ENCODE results near the gene PRDM16. TPM values are rescaled to one million over a fixed set of nuclear protein-coding genes. Genes with fewer than 3 reads are reported as not detected.

Gene PRDM16
- total RNA-seq, 2 experiments from 2014 or later: 1.1 to 2.3 TPM

DNA sequence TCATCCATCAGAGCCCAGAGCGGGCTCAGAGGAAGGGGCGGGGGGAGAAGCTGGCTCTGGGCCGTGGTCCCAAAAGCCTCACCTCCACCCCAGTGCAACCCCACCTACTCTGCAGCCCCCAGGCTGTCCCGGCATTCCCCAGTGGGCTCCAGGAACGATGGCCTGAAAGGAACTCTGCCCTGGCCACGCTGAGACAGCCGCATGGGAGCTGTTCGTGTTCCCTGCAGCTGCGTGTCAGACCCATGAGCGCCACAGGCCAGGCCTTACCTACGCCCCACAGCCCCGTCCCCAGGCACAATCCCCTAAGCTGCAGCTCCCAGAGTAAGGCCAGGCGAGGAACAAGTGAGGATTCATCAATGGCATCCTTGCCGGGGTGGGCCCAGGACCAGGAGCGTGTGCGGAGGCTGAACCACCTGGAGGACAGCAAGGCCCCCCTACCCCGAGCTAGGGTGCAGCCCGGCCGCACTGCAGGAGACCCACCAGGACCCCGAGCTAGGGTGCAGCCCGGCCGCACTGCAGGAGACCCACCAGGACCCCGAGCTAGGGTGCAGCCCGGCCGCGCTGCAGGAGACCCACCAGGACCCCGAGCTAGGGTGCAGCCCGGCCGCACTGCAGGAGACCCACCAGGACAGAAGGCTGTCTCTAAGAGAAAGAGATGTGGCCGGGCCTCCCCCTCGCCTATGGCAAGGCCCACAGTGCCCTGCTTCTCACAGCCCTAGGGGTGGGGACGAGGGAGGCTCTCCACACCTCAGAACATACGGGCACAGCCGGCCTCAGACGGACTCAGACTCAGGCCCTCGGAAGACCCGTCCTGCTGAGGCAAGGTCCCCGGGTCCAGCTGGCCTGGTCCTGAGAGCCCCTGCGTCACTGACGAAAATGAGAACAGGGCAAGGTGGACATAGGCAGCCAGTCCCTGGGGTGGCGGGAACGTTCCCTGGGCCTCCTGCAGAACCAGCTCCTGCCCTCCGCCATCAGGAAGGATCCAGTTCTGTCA, 359.0 kb downstream of the PRDM16 start:
- no peak overlapping the region for H3K27ac Mint-ChIP-seq

DNA sequence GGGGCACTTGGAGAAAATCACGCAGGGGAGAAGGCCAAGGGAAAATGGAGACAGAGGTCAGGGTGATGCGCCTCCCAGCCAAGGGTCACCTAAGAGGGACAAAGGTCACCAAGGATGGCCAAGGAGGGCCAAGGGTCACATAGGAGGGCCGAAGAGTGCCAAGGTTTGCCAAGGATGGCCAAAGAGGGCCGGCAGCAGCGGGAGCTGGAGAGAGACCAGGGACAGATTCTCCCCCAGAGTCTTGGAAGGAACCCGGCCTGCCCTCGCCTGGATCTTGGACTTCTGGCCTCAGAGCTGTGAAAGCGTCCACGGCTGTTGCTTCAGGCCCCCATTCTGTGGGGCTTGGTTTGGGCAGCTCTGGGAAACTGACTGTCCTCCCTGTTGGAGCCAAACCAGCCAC, 359.9 kb downstream of the PRDM16 start:
- POLR2A ChIA-PET: no interaction called here
- CTCF ChIA-PET: no interaction called here

More for the DNA sequence above, 359.0 kb downstream of the PRDM16 start:
- ChIA-PET CTCF (no interaction called here), POLR2A (no interaction called here)
- no peak for DNase-seq
- Mint-ChIP-seq H3K9me3 (no peaks in the 10 kb centered on the region), H3K36me3 (ENCODE audit: low read depth) (no peaks in the 10 kb centered on the region), H3K4me1 (no peaks in the 10 kb centered on the region), H3K4me3 (no peak overlapping the region), H3K27me3 (no peaks in the 10 kb centered on the region)

DNA sequence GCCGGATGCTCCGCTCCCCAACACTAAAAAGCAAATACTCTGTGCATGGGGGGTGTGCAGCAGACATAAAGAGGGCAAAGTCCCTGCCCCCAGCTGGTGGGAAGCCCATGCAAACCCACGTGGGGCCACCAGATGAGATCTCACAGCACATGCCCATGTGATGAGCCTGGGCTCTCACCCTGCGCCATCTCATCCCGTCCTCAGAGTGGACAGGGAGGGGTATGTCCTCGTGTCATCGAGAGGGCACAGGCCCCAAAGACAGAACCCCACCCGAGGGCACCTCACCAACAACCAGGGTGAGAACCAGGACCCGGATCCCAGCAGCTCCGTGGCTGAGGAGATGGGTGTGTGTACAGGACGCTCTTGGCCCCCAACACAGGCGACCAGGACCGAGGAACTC, 360.3 kb downstream of the PRDM16 start:
- H3K36me3 Mint-ChIP-seq (ENCODE audit: low read depth): no peaks in the 10 kb centered on the region
- ChIA-PET POLR2A (no interaction called here), CTCF (no interaction called here)
- H3K9me3 Mint-ChIP-seq: no peaks in the 10 kb centered on the region
- H3K27me3 Mint-ChIP-seq: no peaks in the 10 kb centered on the region
- no peaks in the 10 kb centered on the region for H3K4me1 Mint-ChIP-seq
- no peak overlapping the region for H3K27ac Mint-ChIP-seq
- DNase-seq: no peak
- H3K4me3 Mint-ChIP-seq: no peak overlapping the region

More for the DNA sequence above, 359.9 kb downstream of the PRDM16 start:
- H3K27me3 Mint-ChIP-seq: no peaks in the 10 kb centered on the region
- H3K4me1 Mint-ChIP-seq: no peaks in the 10 kb centered on the region
- no peak overlapping the region for H3K4me3 Mint-ChIP-seq
- H3K36me3 Mint-ChIP-seq (ENCODE audit: low read depth): no peaks in the 10 kb centered on the region
- no peak for DNase-seq
- H3K9me3 Mint-ChIP-seq: no peaks in the 10 kb centered on the region
- no peak overlapping the region for H3K27ac Mint-ChIP-seq

DNA sequence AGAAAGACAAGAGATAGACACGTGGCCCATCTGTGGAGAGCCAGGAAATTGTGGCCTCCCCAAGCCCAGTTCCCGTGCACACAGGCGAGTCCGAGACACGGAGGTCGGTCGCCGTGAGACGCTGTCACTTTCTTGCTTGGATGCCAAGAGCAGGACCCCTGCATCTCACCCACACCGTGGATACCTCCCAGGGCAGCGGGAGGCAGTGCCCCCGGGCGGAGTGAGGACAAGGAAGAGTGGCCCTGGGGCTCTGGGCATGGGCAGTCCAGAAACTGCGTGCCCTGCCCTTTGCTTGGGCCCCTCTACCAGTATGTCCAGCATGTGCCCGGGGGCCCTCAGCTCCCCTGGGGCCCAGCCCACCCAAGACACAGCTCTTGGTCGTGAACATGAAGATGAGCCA, 360.8 kb downstream of the PRDM16 start:
- H3K4me1 Mint-ChIP-seq: no peaks in the 10 kb centered on the region
- DNase-seq: no peak
- ChIA-PET POLR2A (no interaction called here), CTCF (no interaction called here)
- H3K27ac Mint-ChIP-seq: no peak overlapping the region
- no peaks in the 10 kb centered on the region for H3K36me3 Mint-ChIP-seq (ENCODE audit: low read depth)
- no peaks in the 10 kb centered on the region for H3K27me3 Mint-ChIP-seq
- no peaks in the 10 kb centered on the region for H3K9me3 Mint-ChIP-seq
- no peak overlapping the region for H3K4me3 Mint-ChIP-seq

DNA sequence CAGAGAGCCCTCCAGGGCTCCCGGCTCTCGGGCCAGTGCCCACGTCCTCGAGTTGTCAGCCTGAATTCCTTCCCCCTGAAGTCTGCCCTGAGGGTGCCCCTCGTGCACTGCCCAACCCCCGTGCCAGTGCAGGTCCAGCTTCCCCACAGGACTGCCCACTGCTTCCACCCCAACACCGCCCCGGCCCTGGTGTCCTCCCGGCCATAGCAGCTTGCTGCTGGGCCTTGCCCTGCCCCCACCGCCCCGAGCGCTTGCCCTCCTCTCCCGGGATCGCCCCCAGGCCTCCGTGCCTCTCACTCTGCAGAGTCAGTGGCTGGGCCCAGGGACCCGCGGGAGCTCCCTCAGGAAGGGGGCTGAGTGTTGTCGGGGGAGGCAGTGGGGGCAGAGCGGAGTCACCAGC, 361.4 kb downstream of the PRDM16 start:
- ChIA-PET CTCF (no interaction called here), POLR2A (no interaction called here)
- no peak for DNase-seq
- Mint-ChIP-seq H3K36me3 (ENCODE audit: low read depth) (no peaks in the 10 kb centered on the region), H3K27me3 (no peaks in the 10 kb centered on the region), H3K4me1 (no peaks in the 10 kb centered on the region), H3K27ac (no peak overlapping the region), H3K9me3 (no peaks in the 10 kb centered on the region), H3K4me3 (no peak overlapping the region)

DNA sequence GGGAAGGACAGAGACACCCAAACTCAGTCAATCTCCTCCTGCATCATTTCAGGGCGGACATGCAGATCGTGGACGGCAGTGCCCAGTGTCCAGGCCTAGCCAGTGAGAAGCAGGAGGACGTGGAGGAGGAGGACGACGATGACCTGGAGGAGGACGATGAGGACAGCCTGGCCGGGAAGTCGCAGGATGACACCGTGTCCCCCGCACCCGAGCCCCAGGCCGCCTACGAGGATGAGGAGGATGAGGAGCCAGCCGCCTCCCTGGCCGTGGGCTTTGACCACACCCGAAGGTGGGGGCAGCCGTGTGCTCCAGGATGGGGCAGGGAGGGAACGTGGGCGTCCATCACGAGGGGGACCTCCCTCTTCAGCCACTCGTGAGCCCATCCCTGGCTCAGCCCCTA, 361.8 kb downstream of the PRDM16 start:
- H3K4me1 Mint-ChIP-seq: no peaks in the 10 kb centered on the region
- H3K9me3 Mint-ChIP-seq: no peaks in the 10 kb centered on the region
- H3K27me3 Mint-ChIP-seq: no peaks in the 10 kb centered on the region
- no peaks in the 10 kb centered on the region for H3K36me3 Mint-ChIP-seq (ENCODE audit: low read depth)
- no peak overlapping the region for H3K27ac Mint-ChIP-seq
- POLR2A ChIA-PET: no interaction called here
- no peak overlapping the region for H3K4me3 Mint-ChIP-seq
- DNase-seq: no peak
- CTCF ChIA-PET: no interaction called here

DNA sequence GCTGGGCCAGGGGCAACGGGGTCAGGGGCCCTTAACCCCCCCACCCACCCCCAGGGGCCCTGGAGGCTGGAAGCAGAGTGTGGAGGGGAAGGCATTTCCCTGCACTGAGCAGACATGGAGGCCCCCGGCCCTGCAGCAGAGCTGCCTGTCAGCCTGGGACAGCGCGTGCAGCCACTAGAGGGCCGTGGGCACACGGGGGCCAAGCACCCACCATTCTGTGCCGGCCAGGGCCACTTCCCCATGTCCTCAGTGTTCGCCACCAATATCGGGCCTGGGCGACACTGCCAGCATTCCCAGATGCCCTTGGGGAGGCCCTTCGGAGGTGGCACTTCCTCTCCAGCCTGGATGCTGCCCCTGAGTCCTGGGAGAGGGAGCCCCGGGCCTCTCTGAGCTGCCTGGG, 362.3 kb downstream of the PRDM16 start:
- ChIA-PET CTCF (no interaction called here), POLR2A (no interaction called here)
- Mint-ChIP-seq H3K4me3 (no peak overlapping the region), H3K27me3 (no peaks in the 10 kb centered on the region), H3K4me1 (no peaks in the 10 kb centered on the region), H3K27ac (no peak overlapping the region), H3K36me3 (ENCODE audit: low read depth) (no peaks in the 10 kb centered on the region), H3K9me3 (no peaks in the 10 kb centered on the region)
- DNase-seq: no peak

DNA sequence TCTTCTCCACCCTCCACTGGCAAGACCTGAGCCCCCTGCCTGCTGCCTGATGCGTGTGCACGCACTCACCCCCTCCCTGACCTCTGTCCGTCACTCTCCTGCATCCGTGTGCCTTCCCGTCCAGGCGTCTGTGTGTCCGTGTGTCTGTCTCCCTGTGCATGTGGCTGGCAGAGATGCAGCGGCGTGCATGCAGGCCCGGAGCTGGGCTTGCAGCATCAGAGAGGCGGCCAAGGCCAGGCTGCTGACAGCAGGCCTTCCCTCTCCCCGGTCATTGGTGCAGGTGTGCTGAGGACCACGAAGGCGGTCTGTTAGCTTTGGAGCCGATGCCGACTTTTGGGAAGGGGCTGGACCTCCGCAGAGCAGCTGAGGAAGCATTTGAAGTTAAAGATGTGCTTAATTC, 362.7 kb downstream of the PRDM16 start:
- Mint-ChIP-seq H3K36me3 (ENCODE audit: low read depth) (no peaks in the 10 kb centered on the region), H3K9me3 (no peaks in the 10 kb centered on the region), H3K27me3 (no peaks in the 10 kb centered on the region), H3K4me3 (no peak overlapping the region), H3K27ac (no peak overlapping the region), H3K4me1 (no peaks in the 10 kb centered on the region)
- POLR2A ChIA-PET: no interaction called here
- CTCF ChIA-PET: no interaction called here
- no peak for DNase-seq

DNA sequence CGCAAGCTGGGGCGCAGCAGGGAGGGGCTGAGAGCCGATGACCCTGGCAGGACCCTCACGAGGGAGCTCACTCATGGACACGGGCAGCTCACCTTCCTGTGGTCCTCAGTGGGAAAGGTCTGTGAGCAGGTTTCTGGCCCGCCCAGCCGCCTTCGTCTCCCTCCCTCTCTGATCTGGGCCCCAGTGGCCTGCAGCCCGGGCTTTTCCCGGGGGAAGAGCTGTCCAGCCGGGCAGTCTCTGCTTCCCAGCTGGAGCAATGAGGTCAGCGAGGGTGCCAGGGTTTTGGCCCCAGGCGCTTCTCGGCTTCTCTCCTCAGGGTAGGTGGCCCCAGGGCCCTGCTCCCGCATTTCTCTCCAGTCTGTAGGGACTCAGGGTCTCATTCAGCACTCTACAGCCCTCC, 363.3 kb downstream of the PRDM16 start:
- H3K36me3 Mint-ChIP-seq (ENCODE audit: low read depth): no peaks in the 10 kb centered on the region
- H3K27me3 Mint-ChIP-seq: no peaks in the 10 kb centered on the region
- ChIA-PET CTCF (no interaction called here), POLR2A (no interaction called here)
- H3K4me3 Mint-ChIP-seq: no peak overlapping the region
- DNase-seq: no peak
- no peaks in the 10 kb centered on the region for H3K4me1 Mint-ChIP-seq
- no peak overlapping the region for H3K27ac Mint-ChIP-seq
- H3K9me3 Mint-ChIP-seq: no peaks in the 10 kb centered on the region

DNA sequence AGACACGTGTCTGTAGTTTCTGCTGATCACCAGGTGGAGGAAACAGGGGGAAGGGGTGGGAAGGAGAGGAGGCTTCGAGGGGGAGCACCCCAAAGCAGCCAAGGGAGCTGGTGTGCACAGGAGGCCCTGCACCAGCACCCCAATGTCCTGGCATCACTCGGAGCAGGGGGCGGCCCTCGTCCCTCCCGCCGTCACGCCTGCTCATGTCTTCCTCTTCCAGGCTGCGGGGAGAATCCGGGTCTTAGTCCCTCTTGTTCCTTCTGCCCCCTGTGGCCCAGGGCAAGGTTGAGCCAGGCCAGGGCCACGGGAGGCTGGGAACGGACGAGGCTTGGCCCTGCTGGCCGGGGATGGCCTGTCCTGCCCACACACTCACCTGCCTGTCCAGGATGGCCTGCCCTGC, 364.1 kb downstream of the PRDM16 start:
- Mint-ChIP-seq H3K27me3 (no peaks in the 10 kb centered on the region), H3K4me1 (no peaks in the 10 kb centered on the region), H3K36me3 (ENCODE audit: low read depth) (no peaks in the 10 kb centered on the region), H3K4me3 (no peak overlapping the region), H3K27ac (no peak overlapping the region), H3K9me3 (no peaks in the 10 kb centered on the region)
- ChIA-PET POLR2A (no interaction called here), CTCF (no interaction called here)
- no peak for DNase-seq

DNA sequence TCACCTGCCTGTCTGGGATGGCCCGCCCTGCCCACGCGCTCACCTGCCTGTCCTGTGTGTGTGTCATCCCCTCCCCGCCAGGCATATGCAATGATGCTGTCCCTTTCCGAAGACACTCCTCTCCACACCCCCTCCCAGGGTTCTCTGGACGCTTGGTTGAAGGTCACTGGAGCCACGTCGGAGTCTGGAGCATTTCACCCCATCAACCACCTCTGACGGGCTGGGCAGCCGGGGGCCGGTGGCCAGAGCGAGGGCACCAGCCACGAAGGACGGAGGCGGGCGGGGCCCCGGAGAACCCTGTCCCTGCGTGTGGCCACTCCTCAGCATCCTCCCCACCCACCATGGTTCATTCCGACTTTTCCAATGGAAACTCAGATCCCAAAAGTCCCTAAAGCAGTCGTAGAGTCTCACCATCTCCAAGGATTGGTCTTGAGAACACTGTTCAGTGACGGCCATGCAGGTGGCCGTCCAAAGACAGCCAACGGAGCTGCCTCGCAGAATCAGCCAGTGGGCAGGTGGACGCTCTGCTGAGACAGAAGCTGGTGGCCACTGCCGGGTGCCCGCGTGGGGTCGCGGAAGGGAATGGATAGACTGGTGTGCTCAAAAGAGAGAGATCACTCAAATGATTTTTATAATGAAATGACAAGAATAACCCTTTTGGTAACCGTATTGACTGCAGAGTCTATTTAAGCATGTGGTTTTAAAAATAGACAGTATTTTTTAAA, 364.8 kb downstream of the PRDM16 start:
- no peak overlapping the region for H3K27ac Mint-ChIP-seq
- no peak for DNase-seq
- CTCF ChIA-PET: no interaction called here
- no peaks in the 10 kb centered on the region for H3K4me1 Mint-ChIP-seq
- no peaks in the 10 kb centered on the region for H3K9me3 Mint-ChIP-seq
- no peaks in the 10 kb centered on the region for H3K36me3 Mint-ChIP-seq (ENCODE audit: low read depth)
- POLR2A ChIA-PET: no interaction called here
- no peak overlapping the region for H3K4me3 Mint-ChIP-seq
- H3K27me3 Mint-ChIP-seq: no peaks in the 10 kb centered on the region

DNA sequence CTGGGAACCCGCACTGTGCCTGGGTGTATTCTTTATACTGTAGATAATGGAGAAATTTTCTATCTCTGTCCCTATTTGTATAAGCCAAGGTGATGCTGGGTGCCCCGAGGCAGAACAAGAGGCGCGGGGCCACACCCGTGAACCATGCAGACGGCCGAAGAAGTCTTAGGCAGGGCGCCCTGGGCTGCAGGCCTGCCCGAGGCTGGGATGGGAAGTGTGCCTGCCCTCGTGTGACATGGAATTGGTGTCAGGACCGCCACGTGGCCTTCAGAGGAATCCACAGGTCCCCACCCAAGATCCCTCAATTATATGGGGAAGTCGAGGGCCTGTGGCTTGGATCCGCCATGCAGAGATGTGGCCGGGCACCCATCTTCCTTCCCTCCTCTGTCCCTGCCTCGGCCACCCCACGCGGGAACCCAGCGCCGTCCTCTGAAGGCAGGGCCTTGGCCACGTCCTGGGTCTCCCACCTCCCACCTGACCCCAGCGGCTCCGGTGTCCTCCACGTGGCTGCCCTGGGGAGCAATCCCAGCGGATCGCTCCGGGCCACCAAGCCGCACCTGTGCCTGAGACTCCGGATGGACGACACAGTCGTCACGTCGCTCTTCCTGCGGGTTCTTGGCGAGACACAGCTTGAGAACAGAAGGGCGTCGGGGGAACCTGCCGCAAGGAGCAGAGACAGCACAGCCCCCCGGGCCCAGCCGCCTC, 365.6 kb downstream of the PRDM16 start:
- H3K27me3 Mint-ChIP-seq: no peaks in the 10 kb centered on the region
- H3K4me3 Mint-ChIP-seq: no peak overlapping the region
- ChIA-PET POLR2A (no interaction called here), CTCF (no interaction called here)
- no peaks in the 10 kb centered on the region for H3K4me1 Mint-ChIP-seq
- H3K36me3 Mint-ChIP-seq (ENCODE audit: low read depth): no peaks in the 10 kb centered on the region
- H3K27ac Mint-ChIP-seq: no peak overlapping the region
- DNase-seq: no peak
- H3K9me3 Mint-ChIP-seq: no peaks in the 10 kb centered on the region

DNA sequence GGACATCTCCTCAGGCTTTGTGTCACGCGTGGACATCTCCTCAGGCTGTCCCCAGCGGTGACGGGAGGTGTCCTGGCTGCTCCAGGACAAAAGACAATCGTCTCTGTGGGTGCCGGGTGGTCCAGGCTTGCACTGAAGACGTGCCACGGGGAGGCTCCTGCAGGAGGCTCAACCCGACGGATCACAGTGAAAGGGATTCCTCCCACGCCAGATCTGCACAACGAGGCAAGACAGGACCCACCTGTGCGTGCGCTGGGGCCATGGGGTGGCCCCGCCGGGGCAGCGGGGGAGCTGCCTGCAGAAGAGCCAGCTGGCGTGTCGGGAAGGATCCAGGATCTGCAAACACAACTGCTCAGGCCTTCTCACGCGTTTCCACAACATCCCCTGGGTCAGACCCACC, 366.7 kb downstream of the PRDM16 start:
- Mint-ChIP-seq H3K4me1 (no peaks in the 10 kb centered on the region), H3K27ac (no peak overlapping the region), H3K4me3 (no peak overlapping the region), H3K27me3 (no peaks in the 10 kb centered on the region), H3K36me3 (ENCODE audit: low read depth) (no peaks in the 10 kb centered on the region), H3K9me3 (no peaks in the 10 kb centered on the region)
- ChIA-PET POLR2A (no interaction called here), CTCF (no interaction called here)
- no peak for DNase-seq

All from activated CD4-positive, alpha-beta T cell treated with anti-CD3 and anti-CD28 coated beads, Interleukin-2, amount 10 ng/mL, durations not matched to agents 7 days and 5 days (primary cell).